Measurements from ENCODE around the gene SCYGR7. TPM values are rescaled to one million over a fixed set of nuclear protein-coding genes. Genes with fewer than 3 reads are reported as not detected.
A peak's percentile ranks its signal among the peaks of the same experiment; 100 is the strongest.

The SCYGR7 gene
- total and polyA plus RNA-seq, 2 experiments from 2014 or later: not detected

- Histone ChIP-seq H3K4me2 (no peak overlapping the region), H3K27me3 (no peaks in the 10 kb centered on the region)
These were observed 44.8 kb downstream of the SCYGR7 start for GRCh38 chr2:227772932-227773331.

GRCh38 chr2:227774011-227774624 is 46.0 kb downstream of the SCYGR7 start:
- H3K27ac ChIP-seq: no peak overlapping the region
- H3K9me3 ChIP-seq (ENCODE audit: low read depth): no peaks in the 10 kb centered on the region
- 48% methylated on average over 15 of the region's 15 CpGs for WGBS (ENCODE audit: low lambda C conversion rate, missing lambda C conversion rate)
- no peak overlapping the region for H3K4me2 ChIP-seq
- H3K36me3 ChIP-seq (replicated peaks; ENCODE audit: insufficient read depth, low read depth): no peaks in the 10 kb centered on the region
- TF ChIP-seq EZH2 (IDR thresholded peaks at IDR 0.05; ENCODE audit: borderline replicate concordance) (no peak), CTCF (IDR thresholded peaks at IDR 0.05; ENCODE audit: poor library complexity) (peak; percentile 31)
- H3K9me2 ChIP-seq (replicated peaks; ENCODE audit: insufficient read depth): no peaks in the 10 kb centered on the region
- H3K4me1 ChIP-seq (ENCODE audit: insufficient read depth): no peaks in the 10 kb centered on the region
- H3K4me3 ChIP-seq: no peak overlapping the region
- no peaks in the 10 kb centered on the region for H3K27me3 ChIP-seq
- H4K20me1 ChIP-seq (ENCODE audit: insufficient read depth, poor library complexity, severe bottlenecking): no peaks in the 10 kb centered on the region
- H2AFZ ChIP-seq: no peak overlapping the region
- DNase-seq (ENCODE audit: low spot score): peak; percentile 37
- no peaks in the 10 kb centered on the region for H3K79me2 ChIP-seq

More at GRCh38 chr2:227772932-227773331, 44.8 kb downstream of the SCYGR7 start:
- no peak for TF ChIP-seq CTCF (IDR thresholded peaks at IDR 0.05; ENCODE audit: poor library complexity)
- TF ChIP-seq EZH2phosphoT487 (IDR thresholded peaks at IDR 0.05; ENCODE audit: low read depth, severe bottlenecking, unreplicated experiment): no peak
- no peak for TF ChIP-seq EZH2 (IDR thresholded peaks at IDR 0.05; ENCODE audit: borderline replicate concordance)
- Histone ChIP-seq H3K27ac (no peak overlapping the region), H3K79me2 (no peaks in the 10 kb centered on the region), H3K36me3 (replicated peaks; ENCODE audit: insufficient read depth, low read depth) (no peaks in the 10 kb centered on the region), H3K9me2 (replicated peaks; ENCODE audit: insufficient read depth) (no peaks in the 10 kb centered on the region), H3K4me3 (no peak overlapping the region), H4K20me1 (ENCODE audit: insufficient read depth, poor library complexity, severe bottlenecking) (no peaks in the 10 kb centered on the region), H3K9me3 (ENCODE audit: low read depth) (no peaks in the 10 kb centered on the region), H2AFZ (no peak overlapping the region), H3K4me1 (ENCODE audit: insufficient read depth) (no peaks in the 10 kb centered on the region)
- no peak for DNase-seq (ENCODE audit: low spot score)
- 74% methylated on average over 2 of the region's 2 CpGs for WGBS (ENCODE audit: low lambda C conversion rate, missing lambda C conversion rate)

- Histone ChIP-seq H3K4me2 (no peak overlapping the region), H3K4me3 (no peak overlapping the region), H3K79me2 (no peaks in the 10 kb centered on the region), H3K9me3 (ENCODE audit: low read depth) (no peaks in the 10 kb centered on the region), H3K27me3 (no peaks in the 10 kb centered on the region), H4K20me1 (ENCODE audit: insufficient read depth, poor library complexity, severe bottlenecking) (no peaks in the 10 kb centered on the region), H3K9me2 (replicated peaks; ENCODE audit: insufficient read depth) (no peaks in the 10 kb centered on the region), H3K36me3 (replicated peaks; ENCODE audit: insufficient read depth, low read depth) (no peaks in the 10 kb centered on the region), H3K4me1 (ENCODE audit: insufficient read depth) (no peaks in the 10 kb centered on the region), H3K27ac (no peak overlapping the region), H2AFZ (no peak overlapping the region)
- WGBS (ENCODE audit: low lambda C conversion rate, missing lambda C conversion rate): 72% methylated on average over 6 of the region's 6 CpGs
- DNase-seq (ENCODE audit: low spot score): no peak
- TF ChIP-seq CTCF (IDR thresholded peaks at IDR 0.05; ENCODE audit: poor library complexity) (no peak), EZH2 (IDR thresholded peaks at IDR 0.05; ENCODE audit: borderline replicate concordance) (no peak), EZH2phosphoT487 (IDR thresholded peaks at IDR 0.05; ENCODE audit: low read depth, severe bottlenecking, unreplicated experiment) (no peak)
These were observed 47.0 kb downstream of the SCYGR7 start for GRCh38 chr2:227774895-227775842.

Small RNA genes within 50 kb of the gene (small RNA-seq; reads per million reads assigned to genes)
- gene RNA5SP121 (not detected), gene SNRPGP8 (not detected)

Other genes starting within 250 kb of the SCYGR7 start
- gene SCYGR2, start 129.4 kb upstream of the SCYGR7 start, total RNA-seq: not detected in 2 replicates
- not detected in 2 replicates for gene SCYGR2, start 129.4 kb upstream of the SCYGR7 start, polyA plus RNA-seq
- not detected in 2 replicates for gene SCYGR3, start 113.5 kb upstream of the SCYGR7 start, total RNA-seq
- gene SCYGR3, start 113.5 kb upstream of the SCYGR7 start, polyA plus RNA-seq: not detected in 2 replicates
- gene SCYGR4, start 110.8 kb upstream of the SCYGR7 start, total RNA-seq: not detected in 2 replicates
- gene SCYGR4, start 110.8 kb upstream of the SCYGR7 start, polyA plus RNA-seq: not detected in 2 replicates
- not detected in 2 replicates for gene SCYGR5, start 61.5 kb upstream of the SCYGR7 start, total RNA-seq
- gene SCYGR5, start 61.5 kb upstream of the SCYGR7 start, polyA plus RNA-seq: not detected in 2 replicates
- gene SLC19A3, start 10.3 kb upstream of the SCYGR7 start, total RNA-seq: 19.7 and 21.8 TPM in 2 replicates
- gene SLC19A3, start 10.3 kb upstream of the SCYGR7 start, polyA plus RNA-seq: 13.8 and 15.5 TPM in 2 replicates
- gene SCYGR6, start 3.6 kb upstream of the SCYGR7 start, total RNA-seq: not detected in 2 replicates
- gene SCYGR6, start 3.6 kb upstream of the SCYGR7 start, polyA plus RNA-seq: not detected in 2 replicates
- not detected in 2 replicates for gene SCYGR8, start 17.6 kb downstream of the SCYGR7 start, total RNA-seq
- not detected in 2 replicates for gene SCYGR8, start 17.6 kb downstream of the SCYGR7 start, polyA plus RNA-seq
- gene CCL20, start 85.5 kb downstream of the SCYGR7 start, total RNA-seq: 70.2 and 112 TPM in 2 replicates
- 80.0 and 112 TPM in 2 replicates for gene CCL20, start 85.5 kb downstream of the SCYGR7 start, polyA plus RNA-seq
- gene DAW1, start 143.3 kb downstream of the SCYGR7 start, total RNA-seq: 0.23 and 0.68 TPM in 2 replicates
- 0.63 and 0.88 TPM in 2 replicates for gene DAW1, start 143.3 kb downstream of the SCYGR7 start, polyA plus RNA-seq

Data from hepatocyte (in vitro differentiated cells).